ENCODE measurements around the gene SMG6. TPM values are rescaled to one million over a fixed set of nuclear protein-coding genes. Genes with fewer than 3 reads are reported as not detected.

The SMG6 gene
- total RNA-seq, 1 experiment from 2014 or later, result 28.6 TPM

DNA sequence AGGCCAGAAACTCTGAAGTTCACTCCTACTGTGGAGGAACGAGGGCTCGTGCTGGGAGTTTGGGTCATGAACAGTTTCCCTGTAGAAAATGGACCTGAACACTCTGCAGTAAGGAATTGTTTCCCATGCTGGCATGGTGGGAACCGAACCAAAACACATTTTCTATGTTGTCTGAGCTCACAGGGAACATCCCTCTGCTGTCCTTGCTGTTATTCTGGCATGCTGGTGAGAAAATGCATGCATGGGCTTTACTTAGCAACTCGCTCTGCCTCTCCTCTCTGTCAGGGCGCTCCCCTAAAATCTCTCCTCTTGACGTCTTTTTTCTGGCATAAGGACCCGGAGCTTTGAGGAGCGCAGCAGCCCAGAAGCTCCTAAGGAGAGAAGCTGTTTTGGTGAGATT, 283.9 kb downstream of the SMG6 start:
- no peak overlapping the region for H2BK15ac ChIP-seq (ENCODE audit: low read depth, low read length)
- Mint-ChIP-seq H3K9me3 (no peaks in the 10 kb centered on the region), H3K27ac (no peak overlapping the region), H3K27me3 (ENCODE audit: low read depth) (peaks cover 96% of the 10 kb centered on the region), H3K4me1 (peaks cover 3 to 12% of the 10 kb centered on the region in 2 experiments; a peak in 3 of 4 replicates), H3K36me3 (ENCODE audit: insufficient read depth in 1 of 3, low read depth in 3 of 3) (no peaks in the 10 kb centered on the region), H3K4me3 (no peak overlapping the region)
- H3K56ac ChIP-seq (ENCODE audit: insufficient read length, low read depth, low read length), result no peak overlapping the region
- H3K9ac ChIP-seq (ENCODE audit: extremely low read depth, insufficient read length, low read length), result no peak overlapping the region
- H2BK20ac ChIP-seq (ENCODE audit: low read depth, low read length, poor library complexity, severe bottlenecking), result no peak overlapping the region
- no peak overlapping the region for H2BK12ac ChIP-seq (ENCODE audit: insufficient read length, low read depth, low read length)
- no peak overlapping the region for H3K14ac ChIP-seq (ENCODE audit: insufficient read depth, low read length)
- no peaks in the 10 kb centered on the region for H3K9me3 ChIP-seq (ENCODE audit: control insufficient read depth, low read depth, low read length)
- H3K27me3 ChIP-seq (ENCODE audit: insufficient read depth, low read length), result peaks cover 28% of the 10 kb centered on the region; the same call in 1 of the 2 replicates
- H4K8ac ChIP-seq (replicated peaks; ENCODE audit: insufficient read length, low read depth, low read length), result no peak overlapping the region
- H2AK5ac ChIP-seq (ENCODE audit: insufficient read length, low read length), result no peak overlapping the region
- no peak overlapping the region for H3T11ph ChIP-seq (ENCODE audit: low read length)
- WGBS (ENCODE audit: extremely low coverage, insufficient read length, low lambda C conversion rate), result no CpG with 5 or more reads among the region's 8 CpGs
- H4K91ac ChIP-seq (ENCODE audit: insufficient read length, low read depth, low read length), result no peak overlapping the region
- no peak overlapping the region for H3K18ac ChIP-seq (ENCODE audit: insufficient read length, low read depth, low read length)
- TF ChIP-seq, protein P1, sequence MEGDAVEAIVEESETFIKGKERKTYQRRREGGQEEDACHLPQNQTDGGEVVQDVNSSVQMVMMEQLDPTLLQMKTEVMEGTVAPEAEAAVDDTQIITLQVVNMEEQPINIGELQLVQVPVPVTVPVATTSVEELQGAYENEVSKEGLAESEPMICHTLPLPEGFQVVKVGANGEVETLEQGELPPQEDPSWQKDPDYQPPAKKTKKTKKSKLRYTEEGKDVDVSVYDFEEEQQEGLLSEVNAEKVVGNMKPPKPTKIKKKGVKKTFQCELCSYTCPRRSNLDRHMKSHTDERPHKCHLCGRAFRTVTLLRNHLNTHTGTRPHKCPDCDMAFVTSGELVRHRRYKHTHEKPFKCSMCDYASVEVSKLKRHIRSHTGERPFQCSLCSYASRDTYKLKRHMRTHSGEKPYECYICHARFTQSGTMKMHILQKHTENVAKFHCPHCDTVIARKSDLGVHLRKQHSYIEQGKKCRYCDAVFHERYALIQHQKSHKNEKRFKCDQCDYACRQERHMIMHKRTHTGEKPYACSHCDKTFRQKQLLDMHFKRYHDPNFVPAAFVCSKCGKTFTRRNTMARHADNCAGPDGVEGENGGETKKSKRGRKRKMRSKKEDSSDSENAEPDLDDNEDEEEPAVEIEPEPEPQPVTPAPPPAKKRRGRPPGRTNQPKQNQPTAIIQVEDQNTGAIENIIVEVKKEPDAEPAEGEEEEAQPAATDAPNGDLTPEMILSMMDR (conservative IDR thresholded peaks at IDR 0.05), result no peak
- H3K23me2 ChIP-seq (ENCODE audit: insufficient read length, low read depth, low read length, poor library complexity, severe bottlenecking), result peaks cover 13% of the 10 kb centered on the region
- H4K5ac ChIP-seq (ENCODE audit: insufficient read length, low read depth, low read length), result no peak overlapping the region
- no peaks in the 10 kb centered on the region for H3K79me2 ChIP-seq (ENCODE audit: insufficient read depth, low read length)
- no peak overlapping the region for H2BK120ac ChIP-seq (ENCODE audit: low read depth, low read length, poor library complexity, severe bottlenecking)
- H4K20me1 ChIP-seq (ENCODE audit: control insufficient read depth, insufficient read depth, insufficient read length), result no peaks in the 10 kb centered on the region
- no peaks in the 10 kb centered on the region for H3K79me1 ChIP-seq (ENCODE audit: insufficient read depth, low read depth, low read length, poor library complexity, severe bottlenecking)
- H2AFZ ChIP-seq (ENCODE audit: low read length), result no peak overlapping the region
- H3K4me1 ChIP-seq (ENCODE audit: insufficient read depth, low read length), result no peaks in the 10 kb centered on the region
- H2BK5ac ChIP-seq (ENCODE audit: insufficient read length, low read length), result no peak overlapping the region
- H3K4ac ChIP-seq (ENCODE audit: low read depth, low read length), result no peak overlapping the region
- H3K27ac ChIP-seq (ENCODE audit: insufficient read length, low read depth, low read length), result no peak overlapping the region
- DNase-seq, result no peak
- no peak overlapping the region for H3K4me2 ChIP-seq (ENCODE audit: insufficient read depth, insufficient read length, low read length)
- no peak overlapping the region for H3K23ac ChIP-seq (ENCODE audit: insufficient read length, low read depth, low read length)
